NCI-H748 treated with DMSO at 0.1 percent for 48 hours (cell line): ENCODE data around the gene SIRT2.

Experiments
- DNase-seq: peaks from one replicate; lab custom pipeline; 2025; lab: John Stamatoyannopoulos, UW

SIRT2 gene

DNA sequence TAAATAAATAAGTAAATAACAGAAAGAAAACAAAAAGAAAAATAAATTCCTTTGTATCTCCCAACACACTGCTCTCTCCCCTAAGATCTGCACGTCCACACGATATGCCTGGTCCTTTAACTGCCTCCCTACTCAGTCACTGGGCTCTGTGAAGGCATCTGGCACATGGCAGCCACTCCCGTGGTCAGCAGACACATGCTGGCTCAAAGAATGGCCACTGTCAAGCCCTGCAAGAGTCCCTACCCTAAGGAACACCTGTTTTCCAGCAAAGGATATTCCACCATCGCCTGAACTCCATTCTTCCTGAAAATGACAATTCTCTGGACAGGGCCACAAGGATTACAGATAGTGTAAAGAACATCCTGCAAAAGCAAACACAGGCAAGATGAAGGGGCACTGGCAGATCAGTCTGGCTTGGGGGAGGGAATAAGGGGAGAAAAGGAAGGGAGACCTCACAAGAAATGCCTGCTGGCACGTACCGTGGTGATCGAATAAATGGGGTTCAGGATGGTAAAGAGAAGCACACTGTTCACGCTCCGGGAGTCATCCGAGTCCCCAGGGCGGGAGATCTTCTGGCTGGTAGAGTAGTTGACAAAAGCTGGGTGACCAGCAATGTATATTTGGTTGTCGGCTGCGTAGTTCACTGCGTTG lies 53.9 kb downstream of the SIRT2 start:
- DNase-seq: no peak

DNA sequence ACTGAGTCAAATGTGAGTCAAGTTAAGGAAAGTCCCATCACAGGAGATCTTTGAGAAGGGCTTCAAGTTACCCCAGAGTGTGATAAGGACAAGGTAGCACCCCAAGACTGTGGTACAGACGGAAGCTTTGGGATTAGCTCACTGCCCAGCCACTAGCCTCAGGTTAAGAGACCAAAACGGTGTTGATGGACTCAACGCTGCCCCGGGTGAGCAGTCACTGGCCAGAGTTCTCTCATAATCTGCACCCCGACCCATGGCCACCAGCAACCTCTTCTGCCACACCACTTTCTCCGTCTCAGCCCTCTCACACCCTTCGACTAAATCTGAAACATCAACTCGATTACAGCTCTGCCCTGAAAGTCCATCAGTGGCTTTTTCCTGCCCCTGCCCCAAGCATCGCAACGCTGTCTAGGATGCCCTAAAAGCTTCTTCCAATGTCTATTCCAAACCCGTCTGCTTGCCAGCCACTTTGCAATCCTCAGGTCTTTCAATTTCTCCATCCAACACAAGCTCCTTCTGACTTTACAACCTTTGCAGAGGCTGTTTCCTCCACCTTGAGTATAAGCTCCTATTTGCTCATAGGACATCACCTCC lies 55.2 kb downstream of the SIRT2 start:
- DNase-seq: no peak

DNA sequence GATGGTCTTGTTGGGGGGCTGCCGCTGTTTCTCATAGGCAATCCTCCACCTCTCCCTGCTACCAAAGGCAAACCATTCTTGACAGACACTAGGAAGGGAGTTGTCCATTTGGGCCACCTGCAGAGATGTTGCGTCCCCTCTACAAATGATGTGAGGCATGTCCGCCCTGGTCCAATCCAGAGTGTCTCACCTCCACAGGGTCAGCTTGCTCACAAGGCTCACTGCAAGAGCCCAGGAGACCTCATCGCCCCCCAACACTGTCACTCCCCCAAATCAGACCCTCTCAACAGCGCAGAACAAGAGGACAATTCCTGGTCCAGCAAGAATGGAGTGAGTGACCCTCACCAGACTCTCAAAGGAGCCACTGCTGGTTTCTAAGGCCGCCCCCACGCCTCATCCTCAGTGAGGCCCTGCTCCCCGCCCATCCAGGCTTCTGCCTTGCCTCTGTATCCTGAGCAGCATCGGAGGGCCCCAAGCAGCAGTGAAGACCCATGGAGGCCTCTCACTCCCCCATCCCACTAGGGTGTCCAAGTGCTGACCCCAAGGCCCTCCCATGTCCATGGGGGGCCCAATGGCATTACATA lies 56.2 kb downstream of the SIRT2 start:
- no peak for DNase-seq

DNA sequence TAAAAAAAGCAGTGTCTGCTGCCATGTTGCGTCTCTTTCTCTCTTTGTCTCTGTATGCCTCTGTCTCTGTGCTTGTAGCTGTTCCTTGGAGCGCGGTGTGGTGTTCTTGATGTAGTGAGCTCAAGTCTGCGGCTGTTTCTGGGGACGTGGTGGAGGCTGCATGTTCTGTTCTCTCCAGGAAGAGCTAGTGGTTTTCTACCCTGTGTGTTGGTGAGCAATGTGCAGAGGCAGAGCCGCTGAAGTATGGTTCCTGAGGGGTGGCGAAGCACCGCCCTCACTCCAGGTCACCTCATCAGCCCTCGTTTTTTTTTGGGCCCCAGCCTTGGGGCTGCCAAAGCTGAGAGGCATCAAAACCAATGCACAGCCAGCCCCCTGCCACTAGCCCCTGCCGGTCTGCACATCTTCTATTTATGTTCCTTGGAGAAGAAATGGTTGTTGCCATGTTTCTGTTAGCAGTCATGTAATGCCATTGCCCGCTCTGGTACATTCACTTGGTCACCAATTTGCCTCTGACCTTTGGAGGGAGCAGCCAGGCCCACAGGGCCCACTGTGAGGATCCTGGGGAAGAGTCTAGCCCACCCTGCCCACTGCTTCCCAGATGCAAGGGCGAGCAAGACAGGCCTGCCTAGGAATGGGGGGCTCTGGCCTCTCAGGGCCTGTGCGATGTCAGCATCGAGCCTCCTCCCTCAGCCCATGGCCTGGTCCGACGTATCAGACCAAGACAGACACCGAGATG lies 56.8 kb downstream of the SIRT2 start:
- DNase-seq: no peak

DNA sequence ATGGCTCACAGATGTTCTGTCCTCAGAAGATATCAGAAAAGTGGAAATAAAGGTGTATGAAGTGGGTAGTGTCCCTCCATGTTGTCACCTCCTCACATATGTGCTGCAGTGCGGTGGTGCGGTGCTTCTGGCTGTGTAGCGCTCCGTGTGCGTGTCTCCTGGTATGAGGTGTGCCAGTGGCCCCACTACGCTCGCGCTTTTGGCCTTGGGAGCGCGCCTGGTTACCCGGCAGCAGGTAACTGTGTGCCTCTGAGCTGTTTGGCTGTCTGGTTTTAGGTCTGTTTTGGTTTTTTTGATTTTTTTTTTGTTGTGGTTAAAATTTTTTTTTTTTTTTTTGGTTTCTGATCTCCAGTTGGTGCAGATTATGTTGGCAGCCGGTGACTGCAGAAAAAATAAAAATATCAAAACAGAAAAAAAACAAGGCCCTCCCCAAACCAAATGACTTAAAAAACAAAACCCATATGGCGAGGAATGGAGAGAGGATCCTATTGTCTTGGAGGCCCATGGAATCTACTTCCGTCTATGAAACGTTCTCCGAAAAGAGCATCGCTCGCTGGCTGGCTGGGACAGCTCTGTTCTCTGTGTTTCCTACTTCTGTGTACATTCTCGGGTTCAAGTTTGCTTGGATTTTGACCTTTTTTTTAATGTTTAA lies 57.5 kb downstream of the SIRT2 start:
- DNase-seq: no peak

DNA sequence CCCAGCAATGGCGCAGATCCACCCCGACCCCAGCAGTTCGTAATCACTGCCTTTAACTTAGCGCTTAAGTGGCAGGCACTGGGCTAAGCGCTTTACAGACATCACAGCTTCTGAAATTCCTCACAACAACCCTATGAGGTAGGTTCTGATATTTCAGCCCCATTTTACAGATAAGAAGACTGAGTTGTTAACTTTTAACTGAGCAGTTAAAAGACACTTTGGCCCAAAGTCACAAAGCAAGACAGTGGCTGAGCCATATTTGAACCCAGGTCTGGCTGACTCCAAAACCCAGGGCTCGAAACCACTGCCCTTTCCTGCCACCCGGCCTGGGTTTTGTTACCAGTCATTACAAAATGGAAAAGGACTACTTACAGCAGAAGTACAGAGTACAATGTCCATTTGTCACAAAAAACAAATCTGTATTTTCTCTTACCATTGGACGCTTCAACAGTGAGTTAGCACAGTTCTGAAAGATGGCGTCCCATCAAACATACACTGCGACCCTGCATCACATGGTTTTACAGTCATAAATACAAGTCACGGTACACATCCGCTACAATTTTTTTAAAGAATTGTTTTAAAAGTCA lies 58.1 kb downstream of the SIRT2 start:
- no peak for DNase-seq

DNA sequence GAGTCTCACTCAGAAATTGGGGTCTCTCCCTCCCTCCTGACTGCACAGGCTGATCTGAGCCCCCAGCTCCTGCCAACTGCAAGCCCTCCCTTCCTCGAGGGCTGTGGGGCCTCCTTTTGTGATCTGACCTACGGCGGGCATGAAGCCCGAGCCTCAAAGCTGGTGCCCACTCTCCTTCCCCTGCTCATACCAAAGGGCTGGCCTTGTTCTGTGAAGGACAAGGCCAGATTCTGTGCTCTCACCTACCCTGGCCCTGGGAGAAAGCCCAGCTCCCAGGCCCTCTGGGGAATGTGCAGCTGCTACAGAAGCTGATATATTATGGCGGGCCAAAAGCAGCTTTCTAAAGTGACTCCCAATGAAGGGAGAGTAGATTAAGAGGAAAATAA lies 58.8 kb downstream of the SIRT2 start:
- no peak for DNase-seq

DNA sequence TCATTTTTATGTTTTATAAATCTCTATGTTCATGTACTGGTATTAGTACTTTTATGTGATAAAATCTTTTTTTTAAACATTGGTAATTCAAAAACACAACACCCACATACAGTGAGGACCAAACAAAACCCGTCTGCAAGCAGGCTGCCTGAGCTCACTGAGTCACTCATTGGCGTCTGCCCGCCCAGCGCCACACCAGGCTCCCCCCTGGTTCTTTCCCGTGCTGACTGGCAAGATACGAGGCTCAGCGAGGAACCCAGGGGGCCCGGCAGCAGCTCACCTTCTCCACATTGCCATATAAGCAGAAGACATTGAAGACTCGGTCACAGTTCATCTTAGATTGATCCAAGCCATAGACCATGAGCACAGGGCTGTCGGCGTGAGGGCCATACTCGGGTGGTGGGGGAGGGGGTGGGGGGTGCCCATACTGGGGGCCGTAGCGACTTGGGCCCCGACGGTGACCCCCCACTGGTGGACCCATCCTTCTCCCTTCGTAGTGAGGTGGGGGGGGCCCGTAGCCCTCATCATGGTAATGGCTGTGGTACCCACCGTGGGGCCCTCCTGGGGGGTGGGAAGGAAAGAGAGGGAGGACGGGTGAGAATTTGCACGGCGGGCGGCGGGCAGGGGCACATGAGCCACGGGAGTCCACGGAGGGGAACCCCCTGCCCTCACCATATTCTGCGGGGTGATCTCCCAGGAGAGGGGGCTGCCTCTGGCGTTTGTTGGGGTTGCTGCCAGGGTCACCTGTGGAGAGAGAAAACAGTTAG lies 59.4 kb downstream of the SIRT2 start:
- no peak for DNase-seq

DNA sequence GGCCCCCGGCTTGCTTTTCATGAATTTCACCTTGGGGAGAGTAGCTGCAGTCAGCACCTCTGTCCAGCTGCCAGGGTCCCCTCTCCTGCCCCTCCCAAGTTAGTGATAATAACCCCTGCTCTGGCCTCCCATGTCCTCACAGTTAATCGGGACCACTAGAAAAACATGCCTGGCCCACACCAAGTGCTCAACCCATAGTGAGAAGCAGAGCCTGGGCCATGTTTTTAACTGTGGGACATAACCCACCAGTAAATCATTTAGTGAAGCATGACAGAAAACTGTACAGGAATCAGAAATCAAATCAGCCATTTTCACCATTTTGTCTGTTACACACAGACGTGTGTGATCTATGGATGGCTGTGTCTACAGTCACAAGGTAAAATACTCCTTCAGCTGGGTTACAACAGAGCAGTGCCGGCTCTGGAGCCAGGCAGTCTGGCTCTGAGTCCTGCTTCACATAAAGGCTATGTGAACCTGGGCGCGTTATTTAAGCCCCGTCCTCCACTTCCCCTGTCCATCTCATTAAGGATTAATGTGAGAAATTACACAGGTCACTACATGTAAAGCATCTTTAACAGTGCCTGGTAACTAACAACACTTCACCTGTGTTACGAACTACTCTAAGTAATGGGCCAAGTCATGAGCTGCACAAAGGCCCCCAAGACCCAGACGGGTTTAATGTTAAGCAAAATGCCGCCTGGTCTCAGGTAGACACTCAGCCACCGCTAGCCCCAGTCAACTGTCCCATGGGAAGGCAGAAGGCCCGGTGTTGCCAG lies 60.2 kb downstream of the SIRT2 start:
- DNase-seq: no peak

DNA sequence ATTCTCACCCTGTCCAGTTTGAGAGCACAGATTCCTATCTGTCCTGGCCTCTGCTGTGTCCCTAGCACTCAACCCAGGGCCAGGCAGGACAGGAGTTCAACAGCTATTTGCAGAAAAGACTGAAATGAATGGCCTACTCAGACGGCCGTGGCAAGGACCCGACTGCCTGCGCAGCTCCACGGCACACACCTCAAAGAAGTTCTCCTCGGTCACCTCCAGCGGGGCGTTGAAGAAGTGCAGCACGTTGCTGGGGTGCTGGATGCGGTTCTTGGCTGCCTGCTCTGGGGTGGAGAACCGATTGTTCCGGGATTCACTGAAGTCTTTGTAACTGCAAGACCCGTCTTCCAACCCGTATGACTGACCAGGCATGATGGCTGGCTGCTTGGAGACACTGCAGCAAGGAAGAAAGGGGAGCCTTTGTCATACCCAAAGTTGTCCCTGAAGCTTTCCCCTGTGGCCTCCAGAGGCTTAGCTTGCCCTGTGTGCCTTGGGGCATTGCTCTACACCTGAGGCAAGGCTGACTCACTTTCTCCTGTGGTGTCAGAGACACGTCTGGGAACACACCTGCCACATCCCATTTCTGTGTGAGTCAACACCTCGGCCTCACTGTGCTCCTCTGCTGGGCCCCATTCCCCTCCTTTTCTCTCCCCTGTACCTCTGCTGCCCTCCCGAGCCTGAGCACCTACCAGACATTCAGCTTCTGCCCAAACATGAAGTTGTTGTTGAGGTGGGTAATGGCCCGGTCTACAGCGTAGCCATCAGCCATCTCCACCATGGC lies 61.0 kb downstream of the SIRT2 start:
- DNase-seq: no peak

DNA sequence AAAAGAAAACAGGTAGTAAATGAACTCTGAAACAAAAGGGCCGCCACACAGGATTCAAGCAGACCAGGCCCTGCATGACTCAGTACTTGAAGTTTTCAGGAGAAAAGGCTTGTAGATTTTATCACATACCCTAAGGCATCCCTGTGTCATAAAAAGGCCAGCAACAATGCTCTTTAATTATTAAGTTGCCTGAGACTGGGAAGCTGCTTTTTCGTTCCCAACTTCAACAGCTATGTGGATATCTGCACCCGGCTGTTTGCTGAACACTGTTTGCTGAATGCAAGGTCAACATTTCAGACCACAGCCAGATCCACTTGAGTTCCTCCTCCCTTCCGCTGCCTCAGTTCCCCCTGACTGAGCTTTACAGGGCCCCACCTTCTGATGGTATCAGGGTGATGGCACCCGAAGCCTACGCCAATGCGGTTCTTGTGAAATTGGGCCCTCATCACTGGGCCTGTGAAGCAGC lies 61.7 kb downstream of the SIRT2 start:
- no peak for DNase-seq

DNA sequence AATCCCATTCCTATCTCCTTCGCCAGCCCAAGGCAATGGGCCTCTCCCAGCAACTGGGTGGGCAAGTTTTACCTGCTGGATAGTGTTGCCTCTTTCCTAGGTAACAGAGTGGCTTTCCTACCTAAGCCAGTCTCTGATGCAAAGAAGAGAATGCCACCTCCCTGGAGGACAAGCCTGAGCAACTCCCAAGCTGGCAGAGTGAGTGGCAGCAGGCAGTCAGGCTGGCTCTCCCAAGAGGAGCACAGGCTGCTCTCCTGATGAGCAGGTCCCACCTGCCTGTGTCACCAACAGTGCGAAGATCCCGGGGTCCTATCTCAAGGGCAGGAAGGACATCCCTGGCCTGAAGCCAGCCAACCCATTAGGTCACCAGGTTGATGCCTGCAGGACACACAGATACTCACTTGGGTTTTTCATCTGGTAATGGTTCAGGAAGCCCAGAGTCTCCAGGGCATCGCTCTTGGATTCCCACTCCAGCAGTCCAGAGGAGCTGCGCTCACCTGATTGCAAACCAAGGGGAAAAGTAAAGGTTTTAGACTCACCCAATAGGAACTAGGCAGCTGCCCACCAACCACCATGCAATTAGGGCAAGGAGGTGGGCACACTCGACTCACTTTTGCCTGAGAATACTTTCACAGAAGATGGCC lies 62.3 kb downstream of the SIRT2 start:
- no peak for DNase-seq

DNA sequence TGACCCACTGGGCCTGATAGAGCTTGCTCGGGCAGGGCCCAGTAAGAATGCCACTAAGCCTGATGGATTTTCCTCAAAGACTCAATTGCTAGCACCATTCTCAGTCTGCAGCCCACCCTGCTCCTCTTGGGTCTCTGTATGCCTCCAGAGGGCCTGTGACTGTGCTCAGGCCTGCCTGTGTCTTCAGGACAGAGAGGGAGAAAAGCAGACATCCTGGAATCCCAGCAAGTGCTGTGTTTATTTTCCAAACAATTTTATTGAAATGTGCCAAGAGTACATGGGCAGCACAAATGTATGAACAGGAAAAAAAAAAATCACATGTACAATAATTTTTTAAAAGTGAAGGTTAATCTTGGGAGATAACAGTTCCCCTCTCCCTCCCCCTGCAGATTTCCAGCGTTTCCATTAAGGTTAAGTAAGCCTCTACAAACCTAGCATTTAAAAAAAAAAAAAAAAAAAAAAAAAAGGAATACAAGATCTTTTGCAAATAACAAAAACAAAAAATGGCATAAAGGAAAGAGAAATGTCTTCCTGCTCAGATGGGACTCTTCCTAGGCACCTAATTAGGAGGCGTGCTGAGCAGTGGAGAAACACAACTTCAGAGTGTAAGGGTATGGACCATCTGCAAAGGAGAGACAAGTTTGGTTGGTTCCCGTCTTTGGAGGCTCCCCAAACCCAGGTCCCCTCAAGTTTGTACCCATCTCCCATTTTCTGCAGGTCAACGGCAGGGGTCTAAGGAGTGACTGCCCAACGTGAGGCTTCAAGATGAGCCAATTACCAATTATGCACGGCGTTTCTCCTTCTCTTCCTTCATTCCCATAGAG lies 63.0 kb downstream of the SIRT2 start:
- no peak for DNase-seq

DNA sequence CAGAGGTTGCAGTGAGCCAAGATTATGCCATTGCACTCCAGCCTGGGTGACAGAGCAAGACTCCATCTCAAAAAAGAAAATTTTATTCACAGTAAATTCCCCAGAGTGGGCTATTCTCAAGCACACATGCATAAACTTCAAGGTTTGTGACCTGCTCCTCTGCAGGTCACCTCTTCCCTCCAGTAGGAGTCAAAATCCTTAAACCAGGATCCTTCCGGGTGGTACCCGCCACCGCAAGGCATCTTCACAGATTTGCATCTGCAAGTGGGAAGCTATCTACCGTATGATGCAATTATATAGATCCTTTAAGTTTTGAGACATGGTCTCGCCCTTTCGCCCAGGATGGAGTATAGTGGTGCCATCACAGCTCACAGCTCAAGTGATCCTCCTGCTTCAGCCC lies 64.8 kb downstream of the SIRT2 start:
- no peak for DNase-seq

DNA sequence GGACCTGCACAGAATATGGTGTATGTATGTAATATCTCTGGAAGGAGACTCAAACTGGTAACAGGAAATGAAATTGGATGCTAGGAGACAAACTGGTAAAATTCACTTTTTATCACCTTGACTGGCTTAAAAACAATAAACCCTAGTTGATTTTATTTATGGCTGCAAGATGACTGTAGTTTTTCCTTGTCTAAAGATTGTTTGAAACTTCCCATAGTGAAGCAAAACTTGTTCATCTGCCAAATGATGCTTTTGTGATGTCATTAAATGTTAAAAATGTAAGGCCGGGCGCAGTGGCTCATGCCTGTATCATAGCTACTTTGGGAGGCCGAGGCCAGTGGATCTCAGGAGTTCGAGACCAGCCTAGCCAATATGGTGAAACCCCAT lies 65.3 kb downstream of the SIRT2 start:
- no peak for DNase-seq

DNA sequence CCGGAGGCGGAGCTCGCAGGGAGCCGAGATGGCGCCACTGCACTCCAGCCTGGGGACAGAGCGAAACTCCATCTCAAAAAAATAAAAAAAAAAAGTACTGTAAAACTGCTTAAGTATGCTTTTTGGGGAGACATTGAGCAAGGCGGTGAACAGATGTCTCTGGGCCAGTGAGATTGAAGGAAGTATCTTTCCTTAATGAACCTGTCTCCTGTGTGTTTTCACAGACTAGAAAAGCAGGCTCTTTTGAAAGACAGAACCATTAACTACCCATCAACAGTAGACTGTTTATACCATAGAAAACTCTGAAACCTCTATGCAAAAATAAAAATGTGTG lies 66.4 kb downstream of the SIRT2 start:
- DNase-seq: no peak

DNA sequence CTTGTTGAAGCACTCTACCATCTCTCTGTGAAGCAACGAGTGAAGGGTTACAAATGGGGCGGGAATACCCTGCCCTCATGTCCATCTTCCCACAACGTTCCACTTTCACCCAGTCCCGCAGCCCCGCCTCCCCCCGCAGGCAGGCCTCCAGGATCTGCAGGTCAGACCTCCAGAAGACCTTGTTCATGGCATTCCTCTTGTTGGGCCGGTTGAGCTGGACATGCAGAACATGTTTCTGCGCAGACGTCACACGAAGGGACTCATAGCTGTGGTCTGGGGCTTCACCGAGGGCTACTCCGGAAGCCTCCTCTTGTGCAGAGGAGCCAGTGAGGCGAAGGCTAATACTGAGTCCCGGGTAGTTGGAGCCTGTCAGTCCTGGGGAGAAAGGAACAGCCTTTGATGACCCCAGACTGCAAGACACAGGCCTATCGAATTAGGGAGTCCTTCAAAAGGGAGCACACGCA lies 68.2 kb downstream of the SIRT2 start:
- DNase-seq: peak; percentile 49

DNA sequence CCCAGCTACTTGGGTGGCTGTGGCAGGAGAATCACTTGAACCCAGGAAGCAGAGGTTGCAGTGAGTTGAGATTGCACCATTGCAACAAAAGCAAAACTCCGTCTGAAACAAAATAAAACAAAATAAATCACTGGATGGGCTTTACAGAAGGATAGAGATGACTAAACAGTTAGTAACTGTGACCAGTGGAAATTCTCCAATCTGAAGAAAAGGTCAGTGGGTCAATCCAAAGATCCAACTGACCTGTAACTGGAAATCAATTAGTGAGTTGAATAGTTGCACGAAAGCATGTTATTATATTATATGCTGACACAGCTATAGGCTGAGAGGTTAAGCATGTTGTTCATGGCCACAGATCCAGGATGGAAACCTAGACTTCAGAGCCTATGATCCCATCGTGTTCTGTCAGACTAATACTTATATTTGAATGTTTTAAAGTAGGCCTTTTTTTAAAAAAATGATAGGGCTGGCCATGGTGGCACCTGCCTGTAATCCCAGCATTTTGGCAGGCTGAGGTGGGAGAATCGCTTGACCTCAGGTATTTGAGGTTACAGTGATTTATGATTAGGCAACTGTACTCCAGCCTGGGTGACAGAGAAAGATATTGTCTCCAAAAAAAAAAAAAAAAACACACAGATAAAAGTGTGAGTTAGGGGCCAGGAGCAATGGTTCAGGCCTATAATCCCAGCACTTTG lies 69.2 kb downstream of the SIRT2 start:
- DNase-seq: no peak
